Peyer's patch (tissue), 4 donors: ENCODE data around the gene CLDN7. TPM values are rescaled to one million over a fixed set of nuclear protein-coding genes. Genes with fewer than 3 reads are reported as not detected.

Experiments used
- DNase-seq, 3 donors: peaks; one replicate each; pipeline ENCODE4 v3.0.0-alpha.2; 2017 to 2019
- H3K27ac ChIP-seq, 4 donors: fragments of 200-600 bp; sonication (generic); one replicate each; pipeline ENCODE4 v1.5.1; 2016 to 2019
- H3K27me3 ChIP-seq, 2 donors: fragments of 200-600 bp; sonication (generic); one replicate each; pipeline ENCODE4 v1.5.1; 2019
- H3K36me3 ChIP-seq, 3 donors: fragments of 200-600 bp; sonication (generic); one replicate each; pipeline ENCODE4 v1.5.1; 2016 to 2019
- H3K4me1 ChIP-seq, 4 donors: fragments of 200-600 bp; sonication (generic); one replicate each; pipeline ENCODE4 v1.5.1; 2016 to 2019
- H3K4me3 ChIP-seq, 4 donors: fragments of 200-600 bp; sonication (generic); 1 replicate in 3 of 4; 2 replicates in 1 of 4; pipeline ENCODE4 v1.5.1; 2016 to 2019; ENCODE audit warnings: mild to moderate bottlenecking in 1 of 4
- H3K9me3 ChIP-seq, 4 donors: fragments of 200-600 bp; sonication (generic); one replicate each; pipeline ENCODE4 v1.5.1; 2016 to 2019; ENCODE audit warnings: mild to moderate bottlenecking in 1 of 4
- CTCF ChIP-seq, 6 experiments: fragments of 450-650 bp in 4 of 6; fragments of 200-600 bp in 2 of 6; sonication (generic) in 1 of 6; IDR thresholded peaks; one replicate each; pipeline ENCODE4 v1.5.1; 2017 to 2019; ENCODE audit warnings: antibody characterized with exemption in 6 of 6, mild to moderate bottlenecking in 3 of 6, moderate library complexity in 1 of 6
- POLR2A ChIP-seq, 2 donors: fragments of 450-650 bp; IDR thresholded peaks; one replicate each; pipeline ENCODE4 v1.5.1; 2017; ENCODE audit warnings: antibody characterized with exemption in 2 of 2, mild to moderate bottlenecking in 2 of 2, moderate library complexity in 2 of 2
- total RNA-seq, 4 donors: library from RNA; depleted of rRNA; stranded (reverse); fragments of >200 nt; gene quantifications; one replicate each; pipeline ENCODE4 v1.1.0, GENCODE V29; 2016

CLDN7 gene
- total RNA-seq, 4 donors from 2014 or later, result 80.0 to 1,052 (median 864) TPM

GRCh38 chr17:7292194-7292593 lies 29.9 kb upstream of the CLDN7 start:
- peaks cover 0 to 3% (median 0%) of the 10 kb centered on the region in 4 donors for H3K9me3 ChIP-seq
- H3K27me3 ChIP-seq, result no peaks in the 10 kb centered on the region
- no peaks in the 10 kb centered on the region for H3K36me3 ChIP-seq
- H3K27ac ChIP-seq, result no peak overlapping the region
- no peak for DNase-seq
- peaks cover 0 to 48% (median 17%) of the 10 kb centered on the region in 4 donors for H3K4me1 ChIP-seq
- TF ChIP-seq POLR2A (IDR thresholded peaks at IDR 0.05) (no peak), CTCF (IDR thresholded peaks at IDR 0.05) (no peak)
- no peak overlapping the region for H3K4me3 ChIP-seq

- Histone ChIP-seq H3K9me3 (peaks cover 0 to 3% (median 0%) of the 10 kb centered on the region in 4 donors), H3K36me3 (no peaks in the 10 kb centered on the region), H3K27me3 (no peaks in the 10 kb centered on the region), H3K4me3 (no peak overlapping the region), H3K27ac (no peak overlapping the region), H3K4me1 (peaks cover 0 to 36% (median 10%) of the 10 kb centered on the region in 4 donors)
- TF ChIP-seq CTCF (IDR thresholded peaks at IDR 0.05) (no peak), POLR2A (IDR thresholded peaks at IDR 0.05) (no peak)
- DNase-seq, result no peak
Measured at GRCh38 chr17:7290685-7291084, 28.4 kb upstream of the CLDN7 start.

- peaks cover 0 to 3% (median 0%) of the 10 kb centered on the region in 4 donors for H3K9me3 ChIP-seq
- no peak overlapping the region for H3K27ac ChIP-seq
Measured at GRCh38 chr17:7290166-7290565, 27.9 kb upstream of the CLDN7 start.

GRCh38 chr17:7289256-7290032 lies 27.2 kb upstream of the CLDN7 start:
- Histone ChIP-seq H3K4me1 (peaks cover 0 to 23% (median 3%) of the 10 kb centered on the region in 4 donors), H3K4me3 (no peak overlapping the region), H3K9me3 (peaks cover 0 to 2% (median 0%) of the 10 kb centered on the region in 4 donors), H3K36me3 (no peaks in the 10 kb centered on the region), H3K27me3 (no peaks in the 10 kb centered on the region), H3K27ac (no peak overlapping the region)
- TF ChIP-seq CTCF (IDR thresholded peaks at IDR 0.05) (no peak), POLR2A (IDR thresholded peaks at IDR 0.05) (no peak)
- no peak for DNase-seq

More at GRCh38 chr17:7290166-7290565, 27.9 kb upstream of the CLDN7 start:
- Histone ChIP-seq H3K4me3 (no peak overlapping the region), H3K4me1 (peaks cover 0 to 30% (median 10%) of the 10 kb centered on the region in 4 donors), H3K36me3 (no peaks in the 10 kb centered on the region), H3K27me3 (no peaks in the 10 kb centered on the region)
- no peak for TF ChIP-seq POLR2A (IDR thresholded peaks at IDR 0.05)
- TF ChIP-seq CTCF (IDR thresholded peaks at IDR 0.05), result no peak
- DNase-seq, result no peak

- no peaks in the 10 kb centered on the region for H3K27me3 ChIP-seq
- peaks cover 2 to 17% (median 16%) of the 10 kb centered on the region in 4 donors for H3K4me1 ChIP-seq
- H3K4me3 ChIP-seq, result no peak overlapping the region
- no peak overlapping the region for H3K27ac ChIP-seq
- no peaks in the 10 kb centered on the region for H3K36me3 ChIP-seq
- TF ChIP-seq POLR2A (IDR thresholded peaks at IDR 0.05), result no peak
- TF ChIP-seq CTCF (IDR thresholded peaks at IDR 0.05), result no peak
- no peaks in the 10 kb centered on the region for H3K9me3 ChIP-seq
- DNase-seq, result no peak
Measured at GRCh38 chr17:7285679-7286078, 23.4 kb upstream of the CLDN7 start.
